Subcutaneous adipose tissue (tissue), 4 donors: ENCODE data around the gene RNF213. TPM values are rescaled to one million over a fixed set of nuclear protein-coding genes. Genes with fewer than 3 reads are reported as not detected.

Source experiments
- CTCF ChIP-seq: fragments of 450-650 bp; IDR thresholded peaks from one replicate; pipeline ENCODE4 v1.5.1; 2016; ENCODE audit warnings: low read depth, mild to moderate bottlenecking, control low read depth, antibody characterized with exemption, moderate library complexity
- total RNA-seq, 4 donors: library from RNA; depleted of rRNA; stranded (reverse); fragments of >200 nt; gene quantifications; one replicate each; pipeline ENCODE4 v1.1.0, GENCODE V29; 2016

Gene RNF213
- total RNA-seq, 4 donors from 2014 or later = 114 to 167 (median 144) TPM

GRCh38 chr17:80419255-80419654 is 158.6 kb downstream of the RNF213 start:
- TF ChIP-seq CTCF = no peak

GRCh38 chr17:80421381-80422090 is 160.9 kb downstream of the RNF213 start:
- TF ChIP-seq CTCF = no peak

- no peak for TF ChIP-seq CTCF
These were observed 161.6 kb downstream of the RNF213 start for GRCh38 chr17:80422276-80422675.

GRCh38 chr17:80422981-80423380 is 162.3 kb downstream of the RNF213 start:
- no peak for TF ChIP-seq CTCF

GRCh38 chr17:80423536-80424225 is 163.0 kb downstream of the RNF213 start:
- TF ChIP-seq CTCF = no peak

- TF ChIP-seq CTCF = no peak
These were observed 163.6 kb downstream of the RNF213 start for GRCh38 chr17:80424261-80424660.

GRCh38 chr17:80424878-80425765 is 164.5 kb downstream of the RNF213 start:
- no peak for TF ChIP-seq CTCF
